Left lobe of liver (tissue), 2 donors: ENCODE data around the gene CPNE4. TPM values are rescaled to one million over a fixed set of nuclear protein-coding genes. Genes with fewer than 3 reads are reported as not detected.
A peak's percentile ranks its signal among the peaks of the same experiment; 100 is the strongest.

ENCODE experiments used
- ATAC-seq: fragments of 200-7000 bp; cut with Tn5 transposase; one replicate; pipeline ENCODE4 v1.9.1; 2020; ENCODE audit warnings: mild to moderate bottlenecking, moderate library complexity
- DNase-seq: peaks from one replicate; pipeline ENCODE4 v3.0.0-alpha.2; 2020; ENCODE audit warnings: low spot score
- total RNA-seq: library from RNA; stranded (reverse); gene quantifications from one replicate; pipeline ENCODE4 v1.2.1, GENCODE V29; 2021
- donor health status: DM: no; HTN: no; CAD: no; lungs with moderate emphysema.
- donor health status: DM: no; HTN: yes; CAD: no.

The CPNE4 gene
- total RNA-seq, 1 donor from 2014 or later = not detected

DNA sequence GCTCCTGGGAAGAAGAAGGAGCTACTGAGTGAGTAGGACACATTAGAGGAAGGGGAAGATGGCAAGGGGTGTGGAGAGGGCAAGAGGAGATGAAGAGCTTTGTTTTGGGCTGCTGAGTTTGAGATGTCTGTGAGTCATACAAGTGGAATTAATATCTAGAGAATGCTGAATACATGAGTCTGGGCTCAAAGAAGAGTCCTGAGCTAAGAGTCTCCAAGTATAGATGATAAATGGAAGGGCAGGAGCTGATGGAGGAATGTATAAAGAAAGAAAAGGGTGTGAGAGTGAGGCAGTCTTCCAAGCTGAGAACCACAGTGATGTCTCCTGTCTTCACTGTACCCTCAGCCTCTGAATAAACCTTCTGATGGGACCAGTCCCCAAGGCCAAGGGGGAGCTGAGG lies 326.6 kb downstream of the CPNE4 start:
- ATAC-seq (no peak), DNase-seq (no peak)

DNA sequence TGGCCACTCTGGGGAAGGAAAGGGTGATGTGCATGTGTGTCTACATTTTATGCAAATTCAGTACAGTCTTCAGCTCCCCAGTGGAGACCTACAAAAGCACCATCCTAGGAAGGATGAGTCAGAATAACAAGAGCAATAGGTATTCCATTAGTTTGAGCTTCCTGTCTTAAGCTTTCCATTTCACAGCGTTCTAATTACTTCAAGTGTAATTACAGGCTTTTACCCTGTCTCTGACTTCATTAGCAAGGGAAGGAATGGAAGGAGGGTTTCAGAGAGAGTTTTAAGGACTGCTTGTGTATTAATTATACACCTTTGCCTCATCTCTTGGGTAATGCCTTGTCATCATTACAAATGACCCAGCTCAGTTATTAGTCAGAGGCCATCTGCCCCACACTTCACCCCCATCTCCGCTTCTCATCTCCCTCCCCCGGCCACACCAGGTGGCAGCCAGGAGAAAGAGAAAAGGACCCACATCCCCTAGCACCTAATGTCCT lies 329.2 kb downstream of the CPNE4 start:
- ATAC-seq (no peak), DNase-seq (no peak)

- ATAC-seq = no peak
Measured at GRCh38 chr3:131705099-131705498, 329.7 kb downstream of the CPNE4 start.

GRCh38 chr3:131704098-131704497 lies 330.7 kb downstream of the CPNE4 start:
- DNase-seq (no peak), ATAC-seq (no peak)

More at GRCh38 chr3:131705099-131705498, 329.7 kb downstream of the CPNE4 start:
- DNase-seq = no peak

- DNase-seq = no peak
- ATAC-seq = no peak
Measured at GRCh38 chr3:131702146-131702545, 332.7 kb downstream of the CPNE4 start.

DNA sequence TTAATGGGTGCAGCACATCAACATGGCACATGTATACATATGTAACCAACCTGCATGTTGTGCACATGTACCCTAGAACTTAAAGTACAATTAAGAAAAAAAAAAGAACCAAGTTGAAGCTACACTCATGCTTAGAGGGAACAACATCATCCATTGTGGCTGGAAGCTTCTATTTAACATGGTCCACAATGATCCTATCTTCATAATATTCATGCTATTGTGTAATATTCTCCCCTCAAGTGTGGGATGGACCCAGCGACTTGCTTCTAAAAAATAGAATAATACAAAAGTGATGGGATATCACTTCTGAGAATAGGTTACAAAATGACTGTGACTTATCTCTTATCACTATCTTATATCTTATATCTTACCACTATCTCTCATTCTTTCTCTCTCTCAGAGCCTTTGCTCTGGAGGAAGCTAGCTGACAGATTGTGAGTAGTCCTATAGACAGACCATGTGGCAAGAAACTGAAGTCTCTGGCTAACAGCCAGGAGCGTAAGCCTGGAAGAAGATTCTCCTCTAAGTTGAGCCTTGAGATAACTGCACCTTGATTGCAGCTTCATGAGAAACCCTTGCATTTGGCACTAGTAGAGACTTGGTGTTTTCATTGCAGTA lies 333.6 kb downstream of the CPNE4 start:
- DNase-seq (no peak), ATAC-seq (no peak)

DNA sequence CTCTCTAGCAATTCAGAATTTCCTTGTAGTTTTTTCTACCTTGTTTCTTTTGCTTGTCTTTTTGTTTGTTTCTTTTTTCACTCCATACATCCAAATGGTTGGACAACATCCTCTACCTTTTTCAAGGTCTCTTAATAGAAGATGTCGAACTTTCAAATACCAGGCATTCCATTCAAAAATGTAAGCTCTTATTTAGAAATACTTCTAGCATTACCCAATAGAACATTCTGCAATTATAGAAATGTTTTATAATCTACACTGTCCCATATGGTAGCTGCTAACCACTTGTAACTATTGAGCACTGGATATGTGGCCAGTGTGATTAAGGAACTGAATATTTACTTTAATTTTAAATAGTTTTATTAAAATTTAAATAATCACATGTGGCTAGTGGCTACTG lies 335.8 kb downstream of the CPNE4 start:
- ATAC-seq (no peak), DNase-seq (no peak)

GRCh38 chr3:131694376-131694775 lies 340.4 kb downstream of the CPNE4 start:
- DNase-seq (no peak), ATAC-seq (no peak)

GRCh38 chr3:131692356-131692755 lies 342.5 kb downstream of the CPNE4 start:
- ATAC-seq (no peak), DNase-seq (no peak)

- DNase-seq (no peak), ATAC-seq (no peak)
Measured at GRCh38 chr3:131690800-131691199, 344.0 kb downstream of the CPNE4 start.

DNA sequence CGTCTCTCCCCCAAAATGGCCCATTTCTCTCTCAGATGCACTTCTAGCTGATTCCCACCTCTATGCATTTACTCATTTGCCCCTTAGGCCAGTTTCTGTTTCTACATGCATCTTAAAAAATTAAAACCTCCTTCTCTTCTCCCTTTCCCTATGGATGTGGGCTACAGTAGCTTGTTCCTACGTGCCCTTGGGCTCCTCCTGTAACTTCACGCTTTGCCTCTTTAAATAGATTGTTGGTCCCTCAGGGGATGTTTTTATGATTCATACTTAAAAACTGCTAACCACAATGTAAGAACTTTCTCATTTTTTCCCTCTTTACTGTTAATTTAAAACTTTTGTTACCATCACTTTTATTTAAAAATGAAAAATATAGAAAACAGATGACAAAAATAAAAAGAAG lies 346.4 kb downstream of the CPNE4 start:
- ATAC-seq = no peak

GRCh38 chr3:131669600-131669999 lies 365.2 kb downstream of the CPNE4 start:
- DNase-seq (no peak), ATAC-seq (no peak)

More for the DNA sequence above, 346.4 kb downstream of the CPNE4 start:
- no peak for DNase-seq

DNA sequence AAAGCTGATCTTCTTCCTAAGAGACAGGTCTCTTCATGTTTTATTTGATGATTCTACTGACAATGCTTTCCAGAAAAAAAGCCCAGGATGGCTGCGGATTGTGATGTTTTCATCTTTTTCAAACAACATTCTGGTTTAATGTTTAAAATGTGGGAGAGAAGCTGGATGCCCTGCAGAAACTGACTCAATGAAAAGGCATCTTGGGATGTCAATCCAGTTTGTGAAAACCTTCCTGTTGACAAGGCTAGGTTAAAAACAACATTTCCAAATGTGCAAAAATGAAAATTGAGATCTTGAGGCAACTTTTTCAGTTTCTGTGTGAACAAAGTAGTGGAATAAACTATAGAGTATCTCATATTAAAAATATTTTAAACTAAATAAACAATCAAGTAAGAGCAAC lies 376.0 kb downstream of the CPNE4 start:
- DNase-seq = no peak
- no peak for ATAC-seq

DNA sequence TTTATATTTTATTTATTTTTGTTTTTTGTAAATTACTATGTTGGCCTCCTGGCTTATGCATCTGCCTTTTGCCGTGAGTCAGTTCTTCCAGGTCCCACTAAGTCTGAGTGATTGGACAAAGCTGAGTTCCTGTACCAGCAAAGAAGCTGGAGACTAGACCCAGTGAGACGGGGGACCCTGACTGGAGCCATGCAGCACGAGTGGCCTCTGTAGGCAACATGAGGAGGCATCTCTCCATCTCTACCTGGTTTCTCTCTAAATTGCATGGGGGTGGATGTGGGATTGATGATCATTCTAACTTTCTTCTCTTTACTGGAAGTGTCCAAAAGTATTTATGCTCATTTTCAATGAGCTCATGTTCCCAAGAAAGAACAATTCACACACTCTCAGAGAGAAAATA lies 376.7 kb downstream of the CPNE4 start:
- ATAC-seq = peak; percentile 31
- no peak for DNase-seq

DNA sequence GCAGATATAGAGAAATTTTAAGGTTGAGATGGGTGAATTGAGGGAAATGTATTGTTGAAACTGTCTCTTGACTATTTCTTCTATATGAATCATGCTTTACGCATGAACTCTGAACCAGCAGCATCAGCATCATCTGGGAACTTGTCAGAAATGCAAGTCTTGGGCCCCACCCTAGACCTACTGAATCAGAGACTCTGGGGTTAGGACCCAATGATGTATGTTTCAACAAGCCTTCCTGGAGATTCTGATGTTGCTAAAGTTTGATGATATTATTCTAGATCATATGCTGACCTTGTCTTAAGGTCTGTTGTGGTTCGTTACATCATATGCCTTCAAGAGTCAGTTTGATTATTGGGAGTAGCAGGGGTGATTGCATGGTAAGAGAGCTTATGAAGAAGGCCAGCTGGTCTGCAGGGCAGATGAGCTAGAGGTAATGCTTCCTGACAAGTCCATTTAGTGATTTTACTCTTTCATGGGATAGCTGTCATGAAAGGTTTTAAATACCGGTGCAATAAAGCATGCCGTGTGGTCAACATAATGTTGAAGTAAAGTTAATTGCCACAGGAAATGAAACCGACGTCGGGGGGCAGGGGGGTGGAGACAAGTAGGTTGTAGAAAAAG lies 379.6 kb downstream of the CPNE4 start:
- DNase-seq (no peak), ATAC-seq (no peak)

DNA sequence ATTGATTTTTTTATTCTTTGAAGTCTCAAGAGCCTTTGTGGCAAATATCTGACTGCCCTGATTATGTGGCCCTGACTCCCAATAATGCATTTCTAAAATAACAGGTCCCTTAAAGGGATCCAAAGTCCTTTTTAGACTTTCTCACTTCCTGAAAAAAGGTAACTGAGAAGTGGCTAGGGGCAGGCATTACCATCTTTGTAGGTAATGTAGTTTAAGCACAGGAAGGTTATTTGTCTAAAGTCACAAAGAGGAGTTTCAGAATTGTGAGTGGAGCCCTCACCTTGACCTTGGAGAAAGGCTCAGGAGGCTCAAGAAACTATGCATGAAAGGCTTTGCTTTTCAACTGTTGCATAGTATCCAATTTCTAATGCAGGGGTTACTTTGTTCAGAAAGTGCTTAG lies 389.2 kb downstream of the CPNE4 start:
- ATAC-seq (no peak), DNase-seq (no peak)

- DNase-seq (no peak), ATAC-seq (no peak)
Measured at GRCh38 chr3:131636266-131636775, 398.5 kb downstream of the CPNE4 start.

- DNase-seq (no peak), ATAC-seq (no peak)
Measured at GRCh38 chr3:131630807-131631206, 404.0 kb downstream of the CPNE4 start.

DNA sequence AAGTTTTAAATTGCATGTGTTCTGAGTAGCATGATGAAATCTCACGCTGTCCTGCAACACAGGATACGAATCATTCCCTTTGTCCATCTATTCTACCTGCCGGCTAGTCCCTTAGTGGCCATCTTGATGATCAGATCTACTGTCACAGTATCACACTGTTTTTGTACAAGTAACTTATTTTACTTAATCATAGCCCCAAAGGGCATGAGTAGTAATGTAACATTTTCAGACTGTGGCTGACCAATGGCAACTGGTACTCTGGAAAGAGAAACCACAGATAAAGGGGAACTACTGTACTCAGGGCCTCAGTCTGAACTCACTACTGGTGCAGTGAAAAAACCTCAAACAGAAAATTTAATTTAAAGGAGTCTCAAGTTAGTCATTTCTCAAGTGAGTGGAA lies 404.7 kb downstream of the CPNE4 start:
- ATAC-seq (no peak), DNase-seq (no peak)

GRCh38 chr3:131623431-131623830 lies 411.4 kb downstream of the CPNE4 start:
- DNase-seq (no peak), ATAC-seq (no peak)

DNA sequence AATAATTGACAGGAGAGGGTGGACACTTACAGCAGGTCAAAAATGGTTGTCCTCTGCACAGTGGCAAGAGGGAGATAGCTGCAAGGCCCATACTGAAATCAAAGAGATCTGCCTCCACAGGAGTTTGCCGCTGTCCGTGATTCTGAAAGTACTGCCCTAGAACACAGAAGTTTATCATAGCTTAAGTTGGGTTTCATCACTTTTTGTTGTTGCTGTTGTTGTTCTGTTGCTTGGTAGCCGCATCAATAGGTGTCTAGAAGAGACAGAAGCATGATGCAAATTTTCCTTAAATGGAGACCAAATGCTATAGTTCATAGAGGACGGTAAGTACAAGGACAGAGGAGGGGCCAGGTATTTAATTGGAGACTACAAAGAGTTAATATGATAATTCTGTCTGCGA lies 412.1 kb downstream of the CPNE4 start:
- DNase-seq (no peak), ATAC-seq (no peak)

DNA sequence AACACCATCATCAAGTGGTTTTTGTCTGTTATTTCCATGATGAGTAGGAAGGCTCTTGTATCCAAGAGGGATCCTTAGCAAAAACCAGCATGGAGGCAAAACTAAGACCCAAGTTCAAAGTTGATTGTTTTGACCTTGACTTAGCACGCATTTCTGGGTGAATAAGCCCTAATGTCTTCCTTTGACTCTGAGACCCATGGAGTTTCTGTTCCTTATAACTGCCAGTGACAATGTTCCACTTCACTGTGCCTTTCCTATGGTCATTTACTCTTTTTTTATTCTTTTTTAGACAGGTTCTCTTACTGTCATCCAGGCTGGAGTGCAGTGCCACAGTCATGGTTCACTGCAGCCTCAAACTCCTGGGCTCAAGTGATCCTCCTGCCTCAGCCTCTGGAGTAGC lies 413.8 kb downstream of the CPNE4 start:
- DNase-seq (no peak), ATAC-seq (no peak)

GRCh38 chr3:131619821-131620220 lies 415.0 kb downstream of the CPNE4 start:
- ATAC-seq (no peak), DNase-seq (no peak)
